ENCODE results near the gene PKIG.

The PKIG gene

GRCh38 chr20:44620030-44620429 is 37.7 kb downstream of the PKIG start:
- no peak for DNase-seq (ENCODE audit: low read depth)

DNA sequence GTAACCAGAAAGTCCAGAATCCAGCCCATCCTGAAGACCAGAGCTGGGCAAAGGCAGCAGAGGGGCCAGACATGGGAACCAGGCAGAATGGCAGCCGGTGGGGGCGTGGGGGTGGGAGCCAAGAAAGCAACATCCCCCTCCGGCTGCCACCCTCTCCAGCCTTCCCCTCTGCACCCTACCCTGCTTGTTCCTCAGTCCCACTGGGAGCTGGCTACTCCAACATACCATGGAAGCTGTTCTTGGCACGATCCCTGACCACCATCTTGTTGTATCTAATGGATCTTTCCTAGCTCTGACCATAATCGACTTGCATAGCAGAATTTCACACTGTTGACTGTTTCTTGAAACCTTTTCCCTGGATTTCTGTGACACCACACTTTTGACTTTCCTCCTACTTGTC is 38.9 kb downstream of the PKIG start:
- no peak for DNase-seq (ENCODE audit: low read depth)

DNA sequence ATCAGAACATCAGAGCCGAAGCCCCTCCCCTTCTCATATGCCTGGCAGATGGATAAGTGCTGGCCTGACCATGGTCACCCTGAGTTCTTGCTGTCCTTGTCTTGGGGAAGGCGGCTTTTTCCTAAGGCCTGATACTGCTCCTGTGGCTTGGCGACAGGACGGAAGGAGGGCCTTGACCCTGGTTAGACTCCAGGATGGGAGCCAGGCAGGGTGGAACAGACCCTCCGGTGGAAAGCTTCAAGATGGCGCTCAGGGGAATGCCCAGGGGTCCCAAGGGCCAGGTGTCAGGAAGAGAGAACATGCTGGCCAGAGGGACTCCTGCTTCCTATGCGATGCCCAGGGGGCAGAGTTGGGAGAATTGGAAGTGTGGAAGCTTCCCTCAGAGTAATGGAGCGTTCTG is 39.6 kb downstream of the PKIG start:
- no peak for DNase-seq (ENCODE audit: low read depth)

DNA sequence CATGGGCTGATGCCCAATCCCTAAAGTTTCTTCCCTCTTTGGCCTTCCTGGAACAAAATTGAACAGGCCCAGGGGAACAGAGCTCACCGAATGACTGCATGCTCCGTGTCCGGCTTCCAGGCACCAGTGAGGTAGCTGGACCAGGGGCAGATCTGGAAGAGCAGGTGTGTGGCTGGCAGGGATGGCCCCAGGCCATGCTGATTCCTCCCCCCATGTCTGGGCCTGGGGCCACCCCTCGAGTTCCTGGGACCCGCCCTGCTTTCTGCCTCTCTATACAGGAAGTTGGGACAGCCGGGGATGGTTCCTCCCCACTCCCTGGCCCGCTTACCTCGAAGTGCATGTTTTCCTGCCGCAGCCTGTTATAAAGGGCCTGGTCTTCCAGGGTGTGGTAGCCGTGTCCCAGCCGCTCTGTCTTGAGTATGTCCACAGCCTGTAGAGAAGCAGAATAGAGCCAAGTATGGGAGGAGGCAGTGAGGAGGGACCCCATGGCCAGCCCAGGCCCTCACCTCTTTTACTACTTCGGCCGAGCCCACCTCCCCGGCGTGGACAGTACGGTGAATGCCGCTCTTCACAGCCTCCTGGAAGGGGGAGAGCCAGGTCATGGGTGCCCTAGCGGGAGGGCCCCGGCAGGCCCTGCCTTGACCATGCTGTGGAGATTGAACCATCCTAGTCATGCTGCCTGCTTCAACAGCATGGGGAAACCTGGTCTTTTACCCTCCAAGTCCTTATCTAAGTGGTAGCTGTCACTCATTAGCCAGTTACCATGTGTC is 40.3 kb downstream of the PKIG start:
- DNase-seq (ENCODE audit: low read depth): no peak

DNA sequence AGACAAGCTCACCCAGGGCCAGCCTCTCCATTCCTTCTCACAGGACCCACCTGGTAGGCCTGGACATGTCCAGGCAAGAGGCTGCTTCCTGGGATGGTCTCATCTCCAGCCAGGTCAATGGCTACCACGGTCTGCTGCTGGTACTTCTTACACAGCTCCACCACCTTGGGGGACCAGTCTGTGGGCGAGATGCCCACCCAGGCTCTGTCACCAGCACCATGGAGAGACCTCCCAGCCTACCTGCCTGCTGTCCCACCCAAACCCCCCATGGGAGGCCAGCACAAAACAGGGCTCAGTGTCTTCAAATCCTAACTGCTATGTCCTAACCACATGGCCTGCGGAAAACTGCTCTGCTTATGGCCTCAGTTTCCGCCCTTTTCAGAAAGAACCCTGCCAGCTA is 41.8 kb downstream of the PKIG start:
- DNase-seq (ENCODE audit: low read depth): no peak

GRCh38 chr20:44624743-44625271 is 42.4 kb downstream of the PKIG start:
- no peak for DNase-seq (ENCODE audit: low read depth)

- no peak for DNase-seq (ENCODE audit: low read depth)
Measured at GRCh38 chr20:44625361-44625760, 43.0 kb downstream of the PKIG start.

DNA sequence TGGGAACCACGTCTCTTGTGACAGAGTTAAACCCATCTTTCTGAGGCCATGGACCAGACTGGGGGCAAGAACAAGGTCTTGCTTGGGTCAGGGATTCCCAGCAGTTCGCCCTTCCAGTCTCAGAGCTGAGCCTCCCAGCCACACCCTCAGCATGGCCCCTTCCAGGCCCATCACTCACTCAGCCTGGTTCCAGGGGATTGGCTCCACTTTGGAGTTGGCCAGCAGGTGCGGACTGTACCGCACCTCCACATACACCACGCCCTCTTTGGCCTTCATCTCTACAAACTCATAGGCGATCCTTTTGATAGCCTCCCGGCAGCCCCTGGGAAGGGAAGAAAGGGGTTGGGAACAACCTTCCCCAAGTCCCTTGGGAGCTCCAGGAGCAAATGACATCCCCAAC is 43.9 kb downstream of the PKIG start:
- no peak for DNase-seq (ENCODE audit: low read depth)

- DNase-seq (ENCODE audit: low read depth): no peak
Measured at GRCh38 chr20:44627364-44628010, 45.1 kb downstream of the PKIG start.

DNA sequence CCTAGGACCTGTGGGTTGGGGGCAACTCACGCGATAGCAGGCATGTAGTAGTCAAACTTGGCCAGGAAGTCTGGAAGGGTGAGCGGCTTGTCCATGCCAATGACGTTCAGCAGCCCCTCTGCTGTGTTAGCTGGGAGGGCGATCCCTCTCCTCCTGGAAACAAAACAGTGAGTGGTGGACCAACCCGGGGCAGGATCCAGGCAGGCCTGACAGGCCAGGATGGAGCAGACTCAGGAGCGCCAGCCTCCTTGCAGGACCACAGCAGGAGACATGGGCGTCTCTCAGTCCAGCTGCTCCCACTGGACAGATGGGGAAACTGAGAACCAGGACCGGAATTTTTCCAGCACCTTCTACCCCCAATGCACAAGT is 46.6 kb downstream of the PKIG start:
- no peak for DNase-seq (ENCODE audit: low read depth)

- DNase-seq (ENCODE audit: low read depth): no peak
Measured at GRCh38 chr20:44629542-44629941, 47.2 kb downstream of the PKIG start.

DNA sequence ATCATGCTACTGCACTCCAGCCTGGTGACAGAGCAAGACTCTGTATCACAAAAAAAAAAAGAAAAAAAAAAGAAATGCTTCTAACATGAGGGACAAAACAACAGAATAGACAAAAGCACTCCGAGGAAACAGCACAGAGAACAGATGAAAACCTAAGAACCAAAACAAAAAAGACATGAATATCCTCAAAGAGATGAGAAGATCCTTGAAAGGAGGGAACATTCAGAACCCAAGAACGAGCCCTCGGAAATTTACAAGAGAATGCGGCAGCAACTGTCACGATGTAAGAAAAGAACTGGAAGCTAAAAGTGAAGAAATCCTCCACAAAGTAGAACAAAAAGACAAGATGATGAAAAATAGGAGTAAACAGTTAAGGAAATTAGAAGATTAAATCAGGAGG is 47.9 kb downstream of the PKIG start:
- no peak for DNase-seq (ENCODE audit: low read depth)

GRCh38 chr20:44632103-44632752 is 49.8 kb downstream of the PKIG start:
- no peak for DNase-seq (ENCODE audit: low read depth)

- DNase-seq (ENCODE audit: low read depth): no peak
Measured at GRCh38 chr20:44633187-44633810, 50.9 kb downstream of the PKIG start.

DNA sequence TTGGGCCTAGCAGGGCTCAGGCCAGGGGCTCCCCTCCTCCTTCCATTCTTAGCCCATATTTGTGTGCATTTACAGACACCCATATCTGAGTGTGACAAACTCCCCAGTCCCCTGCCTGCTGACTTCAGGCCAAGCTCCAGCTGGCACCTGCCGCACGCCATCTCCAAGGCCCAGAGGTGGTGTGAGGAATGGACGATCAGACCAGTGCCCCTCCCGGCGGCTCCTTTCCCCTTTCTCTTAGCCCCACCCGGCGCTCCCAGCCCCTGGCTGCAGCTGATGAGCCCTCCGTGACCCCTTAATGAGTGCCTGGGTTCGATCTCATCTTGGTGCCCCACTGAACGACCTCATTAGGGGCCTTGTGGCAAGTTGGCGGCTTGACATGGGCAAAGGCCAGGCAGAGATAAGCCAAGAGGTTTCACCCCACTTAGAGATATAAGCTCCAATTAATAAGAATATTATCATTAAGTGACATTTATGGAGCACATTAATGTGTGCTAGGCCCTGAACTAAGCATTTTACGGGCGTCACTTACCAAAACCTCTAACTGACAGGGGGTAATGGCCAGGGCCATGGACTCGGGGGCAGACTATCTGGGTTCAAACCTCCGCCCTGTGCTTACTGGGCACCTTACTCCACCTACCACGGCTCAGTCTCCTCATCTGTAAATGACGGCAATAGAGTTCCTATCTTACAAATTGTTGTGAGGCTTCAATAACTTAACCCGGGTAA is 51.7 kb downstream of the PKIG start:
- no peak for DNase-seq (ENCODE audit: low read depth)

GRCh38 chr20:44635877-44636276 is 53.5 kb downstream of the PKIG start:
- DNase-seq (ENCODE audit: low read depth): no peak

- DNase-seq (ENCODE audit: low read depth): no peak
Measured at GRCh38 chr20:44637042-44637441, 54.7 kb downstream of the PKIG start.

DNA sequence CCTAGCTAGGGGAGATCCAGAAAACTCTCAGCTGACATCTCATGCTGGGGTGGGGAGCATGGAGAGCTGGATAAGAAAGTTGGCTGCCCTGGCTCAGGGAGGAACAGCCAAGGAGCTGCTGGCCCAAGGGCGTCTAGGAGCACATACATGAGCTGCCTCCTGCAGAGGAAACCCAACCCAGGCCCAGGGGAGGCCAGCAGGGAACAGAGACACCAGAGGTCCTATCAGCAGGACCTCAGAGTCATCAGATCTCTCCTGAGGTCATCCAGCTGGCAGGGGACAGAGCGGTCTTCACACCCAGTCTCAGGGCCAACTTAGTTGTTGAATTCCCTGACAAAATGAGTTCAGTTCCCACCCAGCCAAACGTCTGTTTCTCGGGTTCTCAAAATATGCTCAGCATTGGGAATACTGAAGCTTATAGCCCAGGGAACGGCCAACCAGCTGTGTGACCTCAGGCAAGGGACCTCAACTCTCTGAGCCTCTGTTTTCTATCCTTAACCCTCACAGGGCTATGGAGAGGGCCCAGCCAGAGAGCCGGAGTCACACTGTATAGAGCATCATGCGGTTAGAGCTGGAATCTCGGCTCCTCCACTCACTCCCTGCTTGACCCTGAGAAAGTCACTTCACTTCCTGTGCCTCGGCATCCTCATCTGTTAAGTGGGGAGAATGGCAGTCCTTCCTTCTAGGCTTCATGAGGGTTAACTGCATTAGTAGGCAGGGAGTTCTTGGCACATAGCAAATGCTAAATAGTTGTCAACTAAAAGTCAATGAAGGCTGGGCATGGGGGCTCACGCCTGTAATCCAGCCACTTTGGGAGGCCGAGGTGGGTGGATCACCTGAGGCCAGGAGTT is 55.4 kb downstream of the PKIG start:
- DNase-seq (ENCODE audit: low read depth): no peak

DNA sequence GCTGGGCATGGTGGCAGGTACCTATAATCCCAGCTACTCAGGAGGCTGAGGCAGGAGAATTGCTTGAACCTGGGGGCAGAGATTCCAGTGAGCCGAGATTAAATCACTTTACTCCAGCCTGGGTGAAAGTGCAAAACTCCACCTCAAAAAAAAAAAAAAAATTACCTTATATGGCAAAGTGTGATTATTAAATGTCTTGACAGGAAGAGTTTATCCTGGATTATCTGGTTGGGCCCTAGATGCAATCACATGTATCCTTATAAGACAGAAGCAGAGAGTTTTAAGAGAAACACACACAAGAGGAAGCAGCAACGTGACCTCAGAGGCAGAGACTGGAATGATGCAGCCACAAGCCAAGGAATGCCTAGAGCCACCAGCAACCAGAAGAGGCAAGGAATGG is 58.1 kb downstream of the PKIG start:
- DNase-seq (ENCODE audit: low read depth): no peak

DNA sequence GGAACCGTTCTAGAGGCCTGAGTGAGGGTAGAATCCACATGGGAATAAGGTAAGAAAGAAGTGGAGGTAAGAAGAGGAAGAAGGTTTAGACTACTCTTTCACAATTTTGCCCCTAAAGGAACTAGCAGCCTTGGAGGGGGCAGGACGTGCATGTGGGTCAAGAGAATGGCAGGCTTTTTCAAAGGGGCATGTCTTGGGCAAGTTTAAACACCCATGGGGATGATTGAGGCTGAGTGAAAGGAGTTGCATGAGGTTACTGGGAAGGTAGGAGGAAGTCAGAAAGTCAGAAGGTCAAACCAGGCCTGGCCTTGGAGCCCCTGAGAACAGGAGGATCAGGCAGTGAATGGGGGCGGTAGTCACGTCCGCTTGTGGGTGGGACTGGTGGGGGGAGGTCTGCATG is 58.9 kb downstream of the PKIG start:
- no peak for DNase-seq (ENCODE audit: low read depth)
